Ovary (tissue), 9 donors: ENCODE results near the gene TTLL12. TPM values are rescaled to one million over a fixed set of nuclear protein-coding genes. Genes with fewer than 3 reads are reported as not detected.

Experiments used
- DNase-seq, 5 donors: peaks; one replicate each; pipeline ENCODE4 v3.0.0-alpha.2; 2019 to 2020
- H3K27ac ChIP-seq, 2 donors: fragments of 200-600 bp; one replicate each; pipeline versions ENCODE4 v1.5.1 to v1.8.0; 2019 to 2022
- H3K27me3 ChIP-seq: fragments of 200-600 bp; one replicate; pipeline ENCODE4 v1.8.0; 2022
- H3K36me3 ChIP-seq: fragments of 200-600 bp; sonication (generic); one replicate; pipeline ENCODE4 v1.5.1; 2019
- H3K4me1 ChIP-seq: one replicate; pipeline ENCODE4 v1.8.1; 2013; ENCODE audit warnings: mild to moderate bottlenecking, moderate library complexity; ENCODE audit not compliant: insufficient read depth
- H3K4me3 ChIP-seq: fragments of 200-600 bp; sonication (generic); one replicate; pipeline ENCODE4 v1.5.1; 2017
- H3K9me3 ChIP-seq, 2 donors: fragments of 200-600 bp in 1 of 2; sonication (generic) in 1 of 2; one replicate each; pipeline versions ENCODE4 v1.5.1 to v1.8.1; 2013 to 2019; ENCODE audit warnings: mild to moderate bottlenecking in 1 of 2, moderate library complexity in 1 of 2
- EP300 ChIP-seq: sonication (generic); formaldehyde crosslinking; IDR thresholded peaks from one replicate; pipeline ENCODE4 v1.6.1; 2017; ENCODE audit warnings: antibody characterized with exemption
- POLR2A ChIP-seq: fragments of 450-650 bp; IDR thresholded peaks from one replicate; pipeline ENCODE4 v1.6.1; 2017; ENCODE audit warnings: antibody characterized with exemption, mild to moderate bottlenecking, moderate library complexity
- WGBS, 3 donors: extraction: QIAGEN DNeasy Blood & Tissue Kit in 1 of 3; methylation state at CpG; one replicate each; pipeline versions ENCODE4 v1.1.5 to v1.1.7; 2013 to 2017; 5-methylcytosine and 5-hydroxymethylcytosine counted together
- intact Hi-C, 4 donors: fragments of 100-400 bp; cut with DNase I; formaldehyde crosslinking; loops; one replicate each; pipeline versions ENCODE4 v1.11.0 to v1.15.1; 2022 to 2023
- polyA plus RNA-seq, 2 donors: library from polyadenylated mRNA; stranded (reverse); fragments of 200-250 nt in 1 of 2; fragments of 350-450 nt in 1 of 2; fragmentation: Illumina TruSeq in 1 of 2; extraction: RNeasy Lipid Tissue Mini Kit (QIAGEN cat#74804) in 1 of 2; gene quantifications; one replicate each; pipeline ENCODE4 v1.2.3, GENCODE V29; 2013 to 2014
- total RNA-seq, 7 donors: library from RNA; depleted of rRNA in 2 of 7; stranded (reverse); fragments of >200 nt in 2 of 7; fragmentation: NEBNext Ultra II Directional in 3 of 7; extraction: Animal tissue kit (Norgen Biotek cat#: 25700) in 3 of 7; gene quantifications; one replicate each; pipeline versions ENCODE4 v1.1.0 to v1.2.4, GENCODE V29; 2016 to 2023
- TF ChIP-seq, protein P1 (sequence below), 3 donors: fragments of 450-650 bp in 2 of 3; fragments of 200-600 bp in 1 of 3; IDR thresholded peaks; one replicate each; pipeline versions ENCODE4 v1.5.1 to v1.8.0; 2016 to 2022; ENCODE audit warnings: antibody characterized with exemption in 3 of 3, mild to moderate bottlenecking in 1 of 3
- donor health status: DM: no; HTN: no; CAD: no; lungs with moderate emphysema.
- donor health status: DM: no; HTN: no; CAD: no.
- donor health status: Bipolar disorder and iron deficiency.
- donor health status: DM: yes; HTN: yes; CAD: no.
- donor health status: DM: no; HTN: no; CAD: no.
- donor health status: DM: yes; HTN: yes; CAD: no.

The TTLL12 gene
- total and polyA plus RNA-seq, 9 donors: 5.8 to 68.4 (median 41.1) TPM

DNA sequence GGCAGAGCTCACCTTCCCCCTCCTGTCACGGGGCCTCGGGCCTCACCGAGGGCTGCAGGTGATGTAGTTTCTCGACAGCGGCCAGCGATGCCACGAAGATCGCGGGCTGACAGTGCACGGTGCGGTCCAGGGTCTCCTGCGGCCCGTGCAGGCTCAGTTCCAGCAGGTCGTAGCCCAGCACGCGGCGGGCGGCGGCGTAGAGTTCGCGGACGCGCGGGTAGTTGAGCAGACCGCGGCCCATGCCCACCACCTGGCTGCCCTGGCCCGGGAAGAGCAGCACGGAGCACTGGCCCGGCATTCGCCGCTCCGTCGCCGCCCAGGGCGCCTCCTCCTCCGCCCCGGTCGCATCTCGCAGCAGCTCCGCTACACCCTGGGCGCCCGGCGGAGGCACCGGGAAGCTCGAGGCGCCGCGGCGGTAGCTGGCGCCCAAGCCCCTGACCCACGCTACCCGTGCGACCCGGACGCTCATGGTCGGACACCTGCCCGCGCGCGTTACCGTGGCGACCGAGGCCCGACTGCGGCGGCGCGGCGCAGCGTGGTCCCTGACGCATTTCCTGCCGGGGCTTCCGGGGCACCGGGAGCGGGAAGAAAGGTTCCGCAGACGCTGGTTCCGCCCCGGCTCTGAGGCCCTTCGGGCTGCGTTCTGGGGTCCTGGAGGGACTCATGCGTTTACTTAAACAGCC lies 43.9 kb downstream of the TTLL12 start, which contains the start of gene MCAT:
Gene MCAT, minus strand, starts transcription at position 519 of the 683 bp plus-strand sequence. Its CDS starts 50 bp downstream, at position 469.
- Histone ChIP-seq H3K27me3 (no peaks in the 10 kb centered on the region), H3K4me1 (peaks cover 5% of the 10 kb centered on the region), H3K9me3 (no peaks in the 10 kb centered on the region), H3K4me3 (peak within 1 kb of the TSS; percentile 95), H3K36me3 (no peaks in the 10 kb centered on the region), H3K27ac (no peak within 1 kb of the TSS)
- TF ChIP-seq, protein P1, sequence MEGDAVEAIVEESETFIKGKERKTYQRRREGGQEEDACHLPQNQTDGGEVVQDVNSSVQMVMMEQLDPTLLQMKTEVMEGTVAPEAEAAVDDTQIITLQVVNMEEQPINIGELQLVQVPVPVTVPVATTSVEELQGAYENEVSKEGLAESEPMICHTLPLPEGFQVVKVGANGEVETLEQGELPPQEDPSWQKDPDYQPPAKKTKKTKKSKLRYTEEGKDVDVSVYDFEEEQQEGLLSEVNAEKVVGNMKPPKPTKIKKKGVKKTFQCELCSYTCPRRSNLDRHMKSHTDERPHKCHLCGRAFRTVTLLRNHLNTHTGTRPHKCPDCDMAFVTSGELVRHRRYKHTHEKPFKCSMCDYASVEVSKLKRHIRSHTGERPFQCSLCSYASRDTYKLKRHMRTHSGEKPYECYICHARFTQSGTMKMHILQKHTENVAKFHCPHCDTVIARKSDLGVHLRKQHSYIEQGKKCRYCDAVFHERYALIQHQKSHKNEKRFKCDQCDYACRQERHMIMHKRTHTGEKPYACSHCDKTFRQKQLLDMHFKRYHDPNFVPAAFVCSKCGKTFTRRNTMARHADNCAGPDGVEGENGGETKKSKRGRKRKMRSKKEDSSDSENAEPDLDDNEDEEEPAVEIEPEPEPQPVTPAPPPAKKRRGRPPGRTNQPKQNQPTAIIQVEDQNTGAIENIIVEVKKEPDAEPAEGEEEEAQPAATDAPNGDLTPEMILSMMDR (IDR thresholded peaks at IDR 0.05): peak in 1 of 3 donors; percentile 33
- TF ChIP-seq POLR2A: peak; percentile 56
- no peak for TF ChIP-seq EP300
- WGBS, 3 donors: 0 to 1% (median 1%) methylated on average over 22 to 83 of the region's 83 CpGs
- intact Hi-C loops: no loop called here
- DNase-seq: peak; percentile 79 to 90 (median 84)

DNA sequence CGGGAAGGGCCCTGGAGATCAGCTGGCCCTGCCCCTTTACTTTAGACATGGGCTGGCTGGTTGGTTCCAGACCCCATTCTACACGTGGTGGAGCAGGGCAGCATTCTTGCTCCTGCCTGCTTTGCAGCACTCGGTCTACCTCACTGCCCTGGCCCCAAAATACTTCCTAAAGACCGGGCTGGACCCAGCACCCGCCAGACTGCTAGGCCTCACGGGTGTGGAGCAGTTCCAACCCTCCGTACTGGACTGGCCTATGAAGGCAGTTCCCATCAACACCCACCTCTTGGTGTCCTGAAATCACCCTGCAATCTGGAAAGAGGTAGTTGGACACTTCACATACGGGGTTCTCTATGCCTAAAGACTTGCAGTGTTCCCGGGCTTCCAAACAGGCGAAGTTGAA lies 50.1 kb downstream of the TTLL12 start:
- no peaks in the 10 kb centered on the region for H3K27me3 ChIP-seq
- 76 to 79% (median 78%) methylated on average over 10 of the region's 10 CpGs for WGBS, 3 donors
- H3K9me3 ChIP-seq: no peaks in the 10 kb centered on the region
- no peak for DNase-seq
- H3K27ac ChIP-seq: no peak overlapping the region
- no peaks in the 10 kb centered on the region for H3K36me3 ChIP-seq
- H3K4me3 ChIP-seq: no peak overlapping the region
- H3K4me1 ChIP-seq: peaks cover 2% of the 10 kb centered on the region
- TF ChIP-seq, protein P1 (IDR thresholded peaks at IDR 0.05): no peak
- TF ChIP-seq POLR2A (no peak), EP300 (no peak)
- intact Hi-C loops: no loop called here

DNA sequence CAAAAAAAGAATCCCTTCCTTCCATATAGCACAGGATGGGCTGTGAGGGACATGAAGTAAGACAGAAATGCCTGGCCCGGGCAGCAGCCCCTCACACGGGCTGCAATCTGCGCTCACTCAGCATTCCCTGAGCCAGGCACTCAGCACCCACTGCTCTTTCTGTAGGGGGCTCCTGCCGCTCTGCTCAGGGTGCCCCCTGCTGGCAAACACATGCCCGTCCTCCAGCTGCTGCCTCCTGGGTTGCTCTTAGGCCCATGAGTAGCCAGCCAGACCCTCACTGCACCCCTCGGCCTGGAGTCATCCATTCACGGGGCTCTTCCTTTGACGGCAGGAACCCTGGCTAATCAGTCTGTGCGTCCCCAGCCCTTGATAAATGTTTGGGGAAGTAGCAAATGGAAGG lies 50.7 kb downstream of the TTLL12 start:
- H3K4me1 ChIP-seq: no peaks in the 10 kb centered on the region
- WGBS, 3 donors: 44 to 46% (median 45%) methylated on average over 9 of the region's 9 CpGs
- no peak for DNase-seq
- H3K9me3 ChIP-seq: no peaks in the 10 kb centered on the region
- no peak overlapping the region for H3K27ac ChIP-seq
- intact Hi-C loops: no loop called here
- H3K36me3 ChIP-seq: no peaks in the 10 kb centered on the region
- H3K4me3 ChIP-seq: no peak overlapping the region
- TF ChIP-seq, protein P1 (IDR thresholded peaks at IDR 0.05): no peak
- no peaks in the 10 kb centered on the region for H3K27me3 ChIP-seq

DNA sequence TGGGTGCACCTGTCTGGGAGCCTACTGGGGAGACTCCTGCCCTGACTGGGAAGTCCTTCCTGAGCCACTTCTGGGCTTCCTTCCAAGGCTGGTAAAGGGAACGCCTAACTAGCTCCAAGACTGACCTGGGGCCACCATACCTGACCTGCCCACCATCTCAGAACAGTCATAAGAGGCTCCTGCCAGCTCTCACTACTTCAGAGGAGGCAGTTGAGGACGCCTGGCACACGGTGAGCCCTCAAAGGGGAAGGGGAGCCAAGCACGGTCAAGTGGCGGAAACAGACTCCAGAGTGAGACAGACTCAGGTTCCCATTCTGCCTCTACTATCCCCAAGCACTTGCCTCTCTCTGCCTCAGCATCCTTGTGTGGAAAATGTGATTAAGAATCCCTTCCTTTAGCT lies 51.4 kb downstream of the TTLL12 start:
- no peaks in the 10 kb centered on the region for H3K9me3 ChIP-seq
- no peak for DNase-seq
- H3K4me1 ChIP-seq: no peaks in the 10 kb centered on the region
- no peak overlapping the region for H3K4me3 ChIP-seq
- intact Hi-C loops: no loop called here
- TF ChIP-seq, protein P1 (IDR thresholded peaks at IDR 0.05): no peak
- no peak for TF ChIP-seq EP300
- no peak for TF ChIP-seq POLR2A
- H3K27me3 ChIP-seq: no peaks in the 10 kb centered on the region
- H3K36me3 ChIP-seq: no peaks in the 10 kb centered on the region
- H3K27ac ChIP-seq: no peak overlapping the region
- WGBS, 3 donors: 84 to 96% (median 92%) methylated on average over 5 of the region's 5 CpGs
